Fibroblast of upper back skin (primary cell): ENCODE measurements around the gene VANGL1.
A peak's percentile ranks its signal among the peaks of the same experiment; 100 is the strongest.

Experiments used
- DNase-seq: peaks from one replicate; pipeline ENCODE4 v3.0.0-alpha.2; 2013

The VANGL1 gene

DNA sequence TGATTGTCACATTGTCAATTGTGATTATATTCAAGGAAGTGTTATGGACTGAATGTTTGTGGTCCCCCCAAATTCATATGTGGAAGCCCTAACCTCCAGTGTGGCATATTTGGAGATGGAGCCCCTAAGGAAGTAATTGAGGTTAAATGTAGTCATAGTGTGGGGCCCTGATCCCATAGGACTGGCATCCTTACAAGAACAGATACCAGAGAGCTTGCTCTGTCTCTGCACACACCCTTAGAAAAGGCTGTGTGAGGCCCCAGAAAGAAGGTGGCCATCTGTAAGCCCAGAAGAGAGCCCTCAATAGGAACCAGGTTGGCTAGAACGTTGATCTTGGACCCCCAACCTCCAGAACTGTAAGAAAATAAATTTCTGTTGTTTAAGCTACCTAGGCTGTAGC lies 28.1 kb downstream of the VANGL1 start:
- DNase-seq, result no peak

DNA sequence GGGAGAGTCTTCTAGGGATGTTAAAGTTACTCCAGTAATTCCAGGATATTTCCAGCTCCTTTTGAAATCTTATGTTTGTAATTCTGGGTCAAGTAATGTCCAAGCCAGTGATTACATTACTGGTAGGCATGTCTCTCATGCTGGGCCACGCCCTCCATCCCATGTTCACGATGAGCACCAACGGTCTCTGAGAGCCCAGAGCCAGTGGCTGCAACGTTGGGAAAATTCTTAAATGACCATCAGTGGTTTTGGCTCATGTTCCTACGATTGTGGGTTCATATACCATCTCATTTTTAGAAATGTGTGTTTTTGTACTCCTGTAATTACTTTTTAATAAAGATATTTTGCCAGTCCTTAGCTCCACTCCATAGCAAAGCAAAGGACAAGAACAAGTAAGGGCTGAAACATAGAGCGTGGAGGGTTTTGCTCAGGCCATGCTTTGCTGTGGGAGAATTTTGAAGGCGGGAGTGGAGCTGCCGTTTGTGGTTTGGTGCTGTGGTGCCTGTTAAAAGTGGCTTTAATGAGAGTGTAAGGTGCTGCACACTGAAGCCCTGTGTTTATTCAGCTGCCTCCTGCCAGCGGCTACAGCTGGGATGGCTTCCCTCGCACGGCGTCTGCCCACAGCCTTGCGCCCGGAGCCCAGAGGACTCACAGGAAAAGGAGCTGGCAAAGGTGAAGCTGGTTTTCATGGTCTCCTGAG lies 28.9 kb downstream of the VANGL1 start:
- DNase-seq, result no peak

DNA sequence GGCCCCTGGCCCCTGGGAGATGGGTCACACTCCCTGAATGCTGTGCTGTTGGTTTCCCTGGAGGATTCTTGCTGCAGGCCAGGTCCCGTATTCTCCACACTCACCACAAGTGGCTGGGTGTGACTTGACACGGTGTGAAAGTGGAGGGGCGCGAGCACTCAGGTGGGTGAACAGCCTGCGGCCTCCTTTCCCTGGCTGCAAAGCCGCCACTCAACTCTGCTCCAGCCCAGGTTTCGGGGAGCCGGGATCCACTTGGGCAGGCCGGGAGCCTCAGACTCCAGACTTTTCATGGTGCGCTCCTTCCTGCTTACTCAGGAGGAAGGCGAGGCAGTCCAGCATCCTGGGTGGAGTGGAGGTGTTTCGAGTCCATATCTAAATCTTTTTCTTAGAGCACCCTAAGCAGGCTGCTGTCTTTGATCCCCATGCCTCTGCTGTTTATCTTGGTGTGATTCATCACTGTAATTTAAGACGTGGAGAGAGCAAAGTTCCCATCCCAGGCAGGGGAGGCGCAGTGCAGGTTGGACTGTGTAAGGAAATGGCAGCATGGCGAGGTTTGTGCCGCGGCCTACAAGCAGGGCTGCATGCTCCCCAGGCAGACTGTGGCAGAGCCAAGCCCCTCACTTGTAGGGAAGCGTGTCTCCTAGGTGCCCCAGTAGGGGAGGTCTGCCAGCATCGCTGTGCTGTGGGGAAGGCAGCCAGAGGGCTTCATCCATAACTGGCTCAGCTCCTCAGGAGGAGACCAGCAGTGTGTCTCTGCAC lies 29.6 kb downstream of the VANGL1 start:
- DNase-seq, result no peak

DNA sequence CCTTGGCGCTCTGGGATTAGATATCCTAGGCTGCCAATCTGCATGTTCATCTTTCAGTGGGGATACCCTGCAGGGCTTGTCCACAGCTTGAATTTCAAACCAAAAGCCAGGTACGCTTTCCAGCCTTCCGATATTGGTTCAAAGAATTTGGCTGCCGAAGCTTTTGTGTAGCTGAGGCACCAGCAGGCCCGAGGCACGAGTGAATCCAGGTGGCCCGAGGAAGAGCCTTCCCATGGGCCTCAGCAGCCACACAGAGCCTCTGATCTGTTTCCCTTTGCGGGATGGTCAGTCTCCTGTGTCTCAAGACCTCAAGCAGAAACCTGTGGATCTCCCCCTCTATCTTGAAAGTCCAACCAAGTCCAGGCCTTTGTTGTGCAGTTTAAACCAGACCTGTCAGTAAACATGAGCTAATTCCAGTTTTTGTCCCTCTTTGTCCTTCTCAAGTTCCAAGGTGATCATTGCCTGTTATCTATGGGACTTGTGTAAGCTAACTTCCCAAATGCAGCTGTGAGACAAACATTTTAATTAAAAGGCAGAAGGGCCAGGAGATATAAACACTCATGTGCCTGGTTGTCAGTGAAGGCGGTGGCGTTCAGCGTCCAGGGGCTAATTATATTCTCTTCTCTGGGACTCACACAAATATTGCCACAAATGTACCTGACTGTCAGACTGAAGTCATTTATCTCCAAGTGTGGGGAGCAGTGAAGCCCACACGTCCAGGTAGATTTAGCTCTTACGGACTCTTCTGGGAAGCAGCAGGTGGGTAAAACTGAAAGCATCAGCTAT lies 30.6 kb downstream of the VANGL1 start:
- no peak for DNase-seq

DNA sequence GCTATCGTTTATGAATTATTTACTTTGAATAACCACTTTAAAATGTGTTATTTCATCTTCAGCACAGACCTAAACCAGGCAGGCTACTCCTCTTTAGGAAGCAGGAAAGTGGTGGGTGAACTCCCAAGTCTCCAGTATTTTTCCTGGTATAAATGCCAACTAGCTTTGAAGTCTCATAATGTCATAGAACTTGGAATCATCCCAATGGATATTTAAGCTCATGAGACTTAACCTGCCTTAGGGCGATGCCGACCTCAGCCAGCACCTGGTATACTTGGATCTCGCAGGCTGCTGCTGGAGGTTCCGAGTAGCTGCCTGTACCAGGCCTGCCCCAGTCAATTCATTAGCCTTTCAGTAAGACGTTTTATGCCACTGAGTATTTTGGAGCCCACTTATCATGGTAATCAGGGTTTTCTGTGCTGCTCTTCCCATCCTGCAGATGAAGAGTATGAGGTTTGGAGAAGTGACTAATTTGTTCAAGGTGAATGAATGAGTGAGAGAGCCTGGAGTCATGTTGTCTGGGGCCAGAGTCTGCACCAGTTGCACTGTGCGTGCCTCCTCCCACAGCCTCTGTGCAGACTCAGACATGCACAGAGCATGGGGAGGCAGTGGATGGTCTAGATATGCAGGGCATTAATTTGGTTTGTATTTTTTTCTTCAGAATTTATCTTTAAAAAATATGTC lies 34.9 kb downstream of the VANGL1 start:
- DNase-seq, result no peak

DNA sequence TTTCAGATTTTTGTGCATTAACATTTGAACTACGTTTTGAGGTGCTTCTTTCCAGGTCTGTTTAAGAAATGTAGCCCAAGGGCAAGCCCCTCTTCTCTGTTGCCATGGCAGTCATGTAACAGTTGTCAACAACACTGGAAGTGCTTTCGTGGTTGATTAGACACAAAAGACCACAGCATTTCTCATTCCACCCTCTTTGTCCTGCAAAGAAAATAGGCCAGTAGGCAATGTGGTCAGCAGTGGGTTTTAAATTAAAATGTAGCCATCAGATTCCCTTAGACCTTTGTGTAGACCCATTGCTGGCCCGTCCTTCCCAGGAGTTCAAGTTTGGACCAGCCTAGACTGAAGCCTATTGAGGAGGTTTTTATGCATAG lies 35.4 kb downstream of the VANGL1 start:
- DNase-seq, result peak; percentile 25

DNA sequence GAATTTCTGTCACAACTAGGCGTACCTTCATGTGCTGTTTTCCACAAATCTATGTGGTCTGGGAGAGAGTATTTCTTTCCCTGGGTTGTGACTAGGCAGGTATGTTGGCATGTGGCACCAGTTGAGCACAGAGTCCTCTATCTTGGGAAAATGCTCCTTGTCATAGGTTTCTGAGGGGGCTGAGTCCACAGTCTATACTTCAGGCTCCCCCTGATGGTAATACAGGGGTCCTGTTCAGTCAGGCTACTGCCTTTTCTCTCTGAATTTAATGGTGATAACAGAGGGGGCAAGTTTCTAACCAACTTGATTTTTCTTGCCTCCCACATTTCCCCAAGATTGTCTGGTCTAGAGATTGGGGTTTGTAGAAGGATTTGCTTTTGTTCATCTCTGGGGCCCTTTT lies 35.8 kb downstream of the VANGL1 start:
- no peak for DNase-seq

DNA sequence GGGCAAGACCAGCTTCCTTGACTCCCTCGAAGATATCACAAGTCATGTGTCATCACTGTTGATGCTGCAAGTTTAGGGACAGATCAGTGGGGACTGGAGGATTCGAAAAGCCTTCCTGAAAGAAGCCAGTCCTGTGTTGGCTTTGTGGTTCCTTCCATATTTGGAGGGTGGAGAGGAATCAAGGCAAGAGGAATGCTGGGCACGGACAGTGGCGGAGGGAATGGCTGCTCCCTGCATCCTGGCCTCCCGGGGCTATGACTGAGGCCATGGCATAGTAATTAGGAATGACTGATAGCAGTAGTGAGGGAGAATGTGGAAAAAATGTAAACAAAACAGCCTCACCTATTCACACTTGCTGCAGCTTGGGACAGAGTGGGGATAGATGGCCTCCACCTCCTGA lies 36.4 kb downstream of the VANGL1 start:
- peak; percentile 19 for DNase-seq

DNA sequence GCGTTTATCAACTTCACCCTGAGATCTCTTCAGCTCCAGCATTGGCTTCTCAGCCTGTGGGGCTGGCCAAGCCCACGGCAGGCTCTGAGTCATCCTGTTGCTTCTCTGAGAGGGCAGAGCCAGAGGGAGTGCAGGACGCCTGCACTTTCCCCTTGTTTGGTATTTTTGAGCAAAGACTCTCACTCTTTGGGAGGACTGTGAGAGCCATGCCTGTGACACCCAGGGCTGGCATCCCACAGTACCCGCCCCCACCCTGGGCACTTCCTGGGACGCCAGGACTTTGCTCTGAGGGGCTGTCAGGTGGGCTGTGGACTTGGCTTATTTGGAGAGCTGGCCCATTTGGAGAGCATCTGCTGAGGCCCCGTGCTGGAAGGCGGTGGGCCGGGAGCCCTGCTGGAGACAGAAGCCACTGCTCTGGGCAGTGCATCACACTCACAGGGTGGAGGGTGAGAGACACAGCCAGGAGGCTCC lies 37.4 kb downstream of the VANGL1 start:
- peak; percentile 68 for DNase-seq

DNA sequence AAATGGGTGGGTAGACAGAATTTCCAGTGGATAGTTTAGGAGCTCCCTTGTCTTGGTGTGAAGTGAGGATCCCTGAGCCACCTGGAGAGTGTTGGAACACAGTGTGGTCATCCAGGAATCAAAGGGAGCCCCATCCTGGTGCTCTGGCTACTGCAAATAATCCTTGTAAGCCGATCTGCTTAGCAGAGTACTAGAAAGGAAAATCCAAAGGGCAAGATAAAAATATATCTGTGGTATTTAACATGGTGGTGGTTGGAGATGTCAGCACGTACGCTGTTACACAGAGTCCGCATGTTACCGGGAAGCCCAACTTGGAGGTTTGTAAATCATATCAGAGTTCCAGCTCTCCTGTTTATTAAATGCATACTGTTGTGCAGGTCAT lies 39.0 kb downstream of the VANGL1 start:
- no peak for DNase-seq

DNA sequence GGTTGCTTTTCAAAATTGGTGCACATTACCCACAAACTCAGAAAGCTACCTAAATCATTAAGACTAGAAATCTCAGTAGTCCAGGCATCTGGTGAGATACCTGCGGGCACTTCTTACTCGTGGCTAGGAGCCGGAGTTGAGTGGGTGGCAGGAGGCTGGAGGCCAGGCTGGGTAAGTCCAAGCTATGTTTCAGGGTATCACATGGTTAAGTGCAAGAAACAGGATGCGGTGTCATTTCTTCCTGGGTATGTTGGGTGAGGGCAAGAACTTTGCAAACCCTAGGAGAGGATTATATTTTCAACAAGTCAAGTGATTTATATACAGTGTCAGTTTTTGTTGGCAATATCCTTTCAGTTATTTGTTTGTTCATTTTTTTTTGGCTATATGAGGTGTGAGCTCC lies 41.0 kb downstream of the VANGL1 start:
- no peak for DNase-seq

DNA sequence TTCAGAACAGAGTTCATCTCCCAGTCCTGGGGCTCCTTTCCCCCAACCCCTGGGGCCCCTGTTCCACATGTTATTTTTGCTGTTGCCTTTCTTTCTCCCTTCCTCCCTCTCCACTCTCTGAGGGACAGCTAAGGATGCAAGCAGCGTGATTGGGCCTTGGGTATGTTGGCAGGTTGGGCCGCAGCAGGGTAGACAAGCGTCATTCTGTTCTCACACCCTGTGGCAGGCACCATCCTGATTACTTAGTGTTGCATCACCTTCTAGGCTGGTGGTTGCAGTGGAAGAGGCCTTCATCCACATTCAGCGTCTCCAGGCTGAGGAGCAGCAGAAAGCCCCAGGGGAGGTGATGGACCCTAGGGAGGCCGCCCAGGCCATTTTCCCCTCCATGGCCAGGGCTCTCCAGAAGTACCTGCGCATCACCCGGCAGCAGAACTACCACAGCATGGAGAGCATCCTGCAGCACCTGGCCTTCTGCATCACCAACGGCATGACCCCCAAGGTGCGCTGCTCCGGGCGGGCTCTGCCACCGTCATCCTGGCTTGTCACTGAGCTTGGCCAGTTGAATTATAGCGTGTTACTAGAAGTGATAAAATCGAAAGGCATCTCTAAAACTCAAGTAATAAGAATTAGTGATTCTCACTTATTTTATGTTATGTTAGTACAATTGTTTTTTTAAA lies 43.4 kb downstream of the VANGL1 start:
- DNase-seq, result no peak

DNA sequence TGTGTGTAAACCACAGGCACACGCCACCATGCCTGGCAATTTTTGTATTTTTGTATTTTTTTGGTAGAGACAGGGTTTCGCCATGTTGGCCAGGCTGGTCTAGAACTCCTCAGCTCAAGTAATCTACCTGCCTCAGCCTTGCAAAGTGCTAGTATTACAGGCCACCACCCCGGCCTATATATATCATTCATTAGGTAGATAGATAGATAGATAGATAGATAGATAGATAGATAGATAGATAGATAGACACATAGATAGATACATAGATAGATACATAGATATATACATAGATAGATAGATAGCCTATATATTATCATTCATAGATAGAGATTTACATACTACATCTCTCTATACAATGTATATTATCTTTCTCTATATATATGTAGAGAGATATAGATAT lies 46.0 kb downstream of the VANGL1 start:
- DNase-seq, result no peak

DNA sequence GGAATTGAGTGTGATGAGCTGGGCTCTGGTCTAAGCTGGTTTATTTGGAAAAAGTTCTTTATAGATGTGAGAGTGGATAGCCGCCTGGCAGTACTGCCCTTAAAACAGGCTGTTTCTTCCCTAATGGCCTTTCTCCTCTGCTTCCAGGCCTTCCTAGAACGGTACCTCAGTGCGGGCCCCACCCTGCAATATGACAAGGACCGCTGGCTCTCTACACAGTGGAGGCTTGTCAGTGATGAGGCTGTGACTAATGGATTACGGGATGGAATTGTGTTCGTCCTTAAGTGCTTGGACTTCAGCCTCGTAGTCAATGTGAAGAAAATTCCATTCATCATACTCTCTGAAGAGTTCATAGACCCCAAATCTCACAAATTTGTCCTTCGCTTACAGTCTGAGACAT lies 49.2 kb downstream of the VANGL1 start:
- DNase-seq, result no peak

DNA sequence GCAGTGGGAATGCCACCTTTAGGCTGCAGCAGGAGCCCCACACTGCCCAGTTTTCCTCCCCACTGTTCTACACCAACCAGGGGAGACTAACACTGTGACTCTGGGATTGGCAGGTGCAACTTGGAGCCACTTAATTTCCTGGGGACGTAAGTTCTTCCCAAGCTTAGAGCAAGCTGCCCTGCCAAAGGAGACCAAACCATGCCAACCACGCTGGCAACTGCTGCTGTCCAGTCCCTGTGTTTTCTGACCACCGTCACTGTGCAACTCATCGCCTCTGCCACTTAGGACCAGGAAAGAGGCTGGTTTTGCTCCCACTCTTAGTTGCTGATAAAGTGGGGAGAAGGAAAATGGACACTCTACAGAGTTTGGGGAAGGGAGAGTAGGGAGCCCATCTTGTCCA lies 50.5 kb downstream of the VANGL1 start:
- no peak for DNase-seq

DNA sequence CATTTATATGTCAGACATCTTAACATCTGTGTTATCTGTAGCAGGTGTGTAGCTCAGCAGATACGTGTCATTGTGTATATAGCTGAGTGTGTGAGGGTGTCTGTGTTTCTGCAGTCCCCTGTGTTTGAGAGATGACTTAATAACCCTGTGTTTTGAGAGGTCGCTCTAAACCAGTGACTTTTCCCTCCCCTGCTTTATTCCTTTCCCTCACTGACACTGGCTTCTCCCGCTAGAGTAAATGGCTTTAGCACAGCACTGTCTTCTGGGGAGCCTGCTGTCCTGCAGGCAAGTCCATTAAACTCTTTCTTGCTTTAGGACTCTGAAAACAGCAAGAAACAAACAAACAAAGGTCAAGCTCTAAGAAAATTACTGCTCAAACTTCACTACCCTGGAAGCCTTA lies 53.0 kb downstream of the VANGL1 start:
- no peak for DNase-seq

DNA sequence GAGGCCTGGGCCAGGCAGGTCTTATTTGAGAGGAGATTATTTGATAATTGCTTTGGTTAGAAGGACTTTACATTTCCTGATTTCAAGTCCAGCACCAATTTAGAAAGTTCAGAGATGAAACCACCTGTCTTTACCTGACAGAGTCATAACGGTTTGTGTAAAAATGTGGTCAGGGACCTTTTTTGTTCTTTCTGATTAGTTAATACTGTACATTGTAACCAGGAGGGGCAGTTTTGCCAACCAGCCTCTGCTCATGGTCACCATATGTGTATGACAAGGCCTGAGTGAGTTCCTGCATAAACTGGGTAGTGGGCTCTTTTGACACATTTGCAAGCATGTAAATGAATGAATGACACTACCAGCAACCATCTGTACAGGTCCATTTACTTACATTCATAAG lies 55.8 kb downstream of the VANGL1 start:
- no peak for DNase-seq

DNA sequence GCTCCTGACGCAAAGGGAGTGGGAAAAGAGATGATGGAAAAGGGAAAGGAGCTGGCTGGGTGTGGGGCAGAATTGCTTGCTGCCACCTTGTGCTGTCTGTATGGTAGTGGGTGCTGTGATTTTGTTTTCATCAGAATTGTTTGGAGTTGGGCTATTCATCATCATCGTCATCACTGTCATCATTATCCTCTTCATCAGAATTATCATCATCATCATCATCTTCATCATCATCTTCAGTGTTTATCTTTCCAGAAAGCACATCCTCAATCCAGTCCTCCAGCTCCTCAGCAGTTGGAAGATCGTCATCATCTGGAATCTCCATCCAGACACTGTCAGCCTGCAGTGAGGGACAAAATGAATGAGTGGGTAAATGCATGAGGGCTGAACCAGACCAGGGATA lies 59.3 kb downstream of the VANGL1 start:
- no peak for DNase-seq

DNA sequence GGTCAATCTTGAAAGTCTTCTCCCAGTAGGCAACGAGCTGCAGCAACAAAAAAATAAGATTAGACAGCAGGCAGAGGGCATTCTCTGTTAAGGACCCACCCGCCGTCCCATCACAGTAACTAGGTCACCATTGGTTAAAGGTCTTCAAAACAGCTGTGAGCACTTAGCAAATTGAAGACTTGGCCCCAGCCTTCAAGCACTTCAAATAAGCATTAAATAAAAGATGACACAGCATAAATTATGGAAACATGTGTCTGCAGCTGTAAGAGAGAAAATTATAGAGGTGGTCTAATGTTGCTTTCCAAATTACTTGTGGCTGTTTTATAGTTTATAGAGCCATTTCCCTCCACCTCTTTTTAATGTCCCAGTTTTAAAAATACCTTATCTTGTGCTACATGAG lies 61.2 kb downstream of the VANGL1 start:
- no peak for DNase-seq

DNA sequence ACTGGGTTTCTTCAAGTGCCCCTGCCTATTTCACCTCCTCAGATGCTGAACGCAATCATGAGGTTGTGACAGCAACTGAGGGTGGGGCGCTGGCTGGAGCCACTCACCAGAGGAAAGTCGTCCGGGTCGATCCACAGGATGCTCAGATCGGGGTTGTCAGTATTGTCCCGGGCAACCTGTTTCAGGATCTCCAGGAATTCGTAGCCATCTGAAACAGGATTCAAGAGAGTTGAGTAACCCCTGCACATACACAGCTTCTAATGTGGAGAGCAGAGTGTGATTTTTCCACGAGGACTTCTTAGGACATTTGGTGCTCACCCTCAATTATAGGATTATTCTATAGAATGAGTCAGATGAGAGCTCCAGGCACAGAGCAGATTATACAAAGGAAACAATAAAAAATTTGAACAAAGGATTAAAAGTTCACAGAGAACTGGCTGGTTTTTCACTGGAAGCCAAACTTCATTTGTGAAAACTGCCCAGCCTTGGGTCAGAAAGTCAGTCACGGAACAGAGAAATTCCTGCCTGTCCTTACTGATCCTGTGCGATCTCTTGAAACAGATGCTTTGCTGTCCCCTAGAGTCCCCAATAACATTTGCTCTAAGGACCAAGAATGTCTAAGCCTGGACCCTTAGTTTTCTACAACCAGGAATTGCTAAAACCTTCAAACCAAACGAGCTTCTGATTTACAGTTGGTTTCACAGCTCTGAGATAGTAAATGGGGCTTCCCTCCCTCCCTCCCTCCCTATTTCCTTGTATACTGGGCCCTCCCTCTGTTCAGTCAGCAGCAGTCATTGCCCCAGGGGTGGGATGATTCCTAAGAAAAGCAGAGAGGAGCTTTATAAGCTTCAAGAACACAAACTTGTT lies 63.5 kb downstream of the VANGL1 start:
- no peak for DNase-seq

DNA sequence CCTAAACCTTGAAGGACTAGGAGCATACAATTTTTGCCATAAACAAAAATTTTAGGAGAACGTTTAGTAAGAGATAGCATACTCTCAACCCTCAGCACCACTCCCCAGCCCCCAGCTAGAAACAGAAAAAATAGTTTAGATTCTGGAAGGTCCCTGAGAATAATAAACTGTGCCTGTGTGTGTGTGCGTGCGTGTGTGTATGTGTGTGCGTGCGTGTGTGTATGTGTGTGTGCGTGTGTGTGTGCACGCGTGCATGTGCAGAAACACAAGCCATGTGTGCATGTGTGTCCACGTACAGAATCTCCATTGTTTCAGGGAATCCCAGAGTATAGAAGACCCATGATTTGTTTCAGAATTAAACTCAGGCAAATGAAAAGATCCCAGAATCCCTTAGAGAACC lies 64.2 kb downstream of the VANGL1 start:
- DNase-seq, result no peak
